Neural progenitor cell (in vitro differentiated cells): ENCODE data around the gene ECEL1.

Experiments used
- EZH2 ChIP-seq: fragments of 200-600 bp; sonication (generic); IDR thresholded peaks from 2 replicates; pipeline ENCODE4 v1.6.1; 2017; ENCODE audit warnings: antibody characterized with exemption, mild to moderate bottlenecking, moderate library complexity
- EZH2phosphoT487 ChIP-seq: fragments of 200-600 bp; sonication (generic); IDR thresholded peaks from 2 replicates; pipeline ENCODE4 v1.6.1; 2017; ENCODE audit warnings: antibody characterized with exemption
- TF ChIP-seq, protein P1 (sequence below): fragments of 200-600 bp; sonication (generic); IDR thresholded peaks from 2 replicates; pipeline ENCODE4 v1.5.1; 2017; ENCODE audit warnings: antibody characterized with exemption, mild to moderate bottlenecking

DNA sequence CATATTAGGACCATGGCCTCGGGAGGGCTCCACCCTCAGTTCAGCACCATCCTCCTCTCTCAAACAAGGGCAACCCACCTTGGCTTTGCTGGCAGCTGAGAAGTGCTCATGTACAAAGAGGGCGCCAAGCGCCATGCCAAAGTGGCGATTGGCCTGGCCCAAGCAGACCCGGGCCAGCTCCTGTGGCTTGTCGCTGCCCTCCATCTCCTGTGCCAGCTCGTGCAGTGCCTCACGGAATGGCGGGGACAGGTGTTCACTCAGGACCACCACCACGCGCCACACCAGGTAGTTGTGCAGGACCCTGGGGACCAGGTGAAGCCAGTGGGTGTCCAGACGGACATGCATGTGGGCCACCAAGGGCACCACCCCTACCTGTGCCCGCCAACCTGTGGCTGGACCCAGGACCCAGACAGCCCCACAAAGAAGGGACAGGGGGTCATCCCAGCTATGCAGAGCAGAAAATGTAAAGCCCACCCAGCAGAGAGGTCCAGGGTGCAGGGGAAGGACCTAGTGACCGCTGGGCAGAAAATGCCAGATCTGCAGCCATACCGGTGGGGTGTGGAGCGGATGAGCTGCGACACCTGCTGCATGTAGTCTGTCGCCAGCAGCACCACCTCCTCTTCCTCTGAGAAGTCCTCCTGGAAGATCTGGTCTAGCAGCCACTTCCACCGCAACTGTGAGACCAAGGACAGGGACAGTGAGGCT is 3.6 kb downstream of the ECEL1 start:
- TF ChIP-seq, protein P1, sequence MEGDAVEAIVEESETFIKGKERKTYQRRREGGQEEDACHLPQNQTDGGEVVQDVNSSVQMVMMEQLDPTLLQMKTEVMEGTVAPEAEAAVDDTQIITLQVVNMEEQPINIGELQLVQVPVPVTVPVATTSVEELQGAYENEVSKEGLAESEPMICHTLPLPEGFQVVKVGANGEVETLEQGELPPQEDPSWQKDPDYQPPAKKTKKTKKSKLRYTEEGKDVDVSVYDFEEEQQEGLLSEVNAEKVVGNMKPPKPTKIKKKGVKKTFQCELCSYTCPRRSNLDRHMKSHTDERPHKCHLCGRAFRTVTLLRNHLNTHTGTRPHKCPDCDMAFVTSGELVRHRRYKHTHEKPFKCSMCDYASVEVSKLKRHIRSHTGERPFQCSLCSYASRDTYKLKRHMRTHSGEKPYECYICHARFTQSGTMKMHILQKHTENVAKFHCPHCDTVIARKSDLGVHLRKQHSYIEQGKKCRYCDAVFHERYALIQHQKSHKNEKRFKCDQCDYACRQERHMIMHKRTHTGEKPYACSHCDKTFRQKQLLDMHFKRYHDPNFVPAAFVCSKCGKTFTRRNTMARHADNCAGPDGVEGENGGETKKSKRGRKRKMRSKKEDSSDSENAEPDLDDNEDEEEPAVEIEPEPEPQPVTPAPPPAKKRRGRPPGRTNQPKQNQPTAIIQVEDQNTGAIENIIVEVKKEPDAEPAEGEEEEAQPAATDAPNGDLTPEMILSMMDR = no peak
- TF ChIP-seq EZH2 (no peak), EZH2phosphoT487 (no peak)
